Fibroblast of villous mesenchyme (primary cell): ENCODE data around the gene SH3D21. TPM values are rescaled to one million over a fixed set of nuclear protein-coding genes. Genes with fewer than 3 reads are reported as not detected.

Source experiments
- DNase-seq: peaks from one replicate; pipeline ENCODE4 v3.0.0-alpha.2; 2010; ENCODE audit warnings: low read depth
- H3K4me3 ChIP-seq: 2 replicates; pipeline ENCODE4 v1.5.1; 2011; ENCODE audit warnings: low read depth, mild to moderate bottlenecking, low read length
- CTCF ChIP-seq: IDR thresholded peaks from 2 replicates; pipeline ENCODE4 v1.5.1; 2012; ENCODE audit warnings: low read depth, mild to moderate bottlenecking, low read length; ENCODE audit not compliant: insufficient read depth
- total RNA-seq: library from RNA; depleted of rRNA; stranded (reverse); fragments of >200 nt; gene quantifications from 2 replicates; pipeline ENCODE4 v1.2.3, GENCODE V29; 2012

SH3D21 gene
- total RNA-seq, result 3.9 and 5.8 TPM in 2 replicates

DNA sequence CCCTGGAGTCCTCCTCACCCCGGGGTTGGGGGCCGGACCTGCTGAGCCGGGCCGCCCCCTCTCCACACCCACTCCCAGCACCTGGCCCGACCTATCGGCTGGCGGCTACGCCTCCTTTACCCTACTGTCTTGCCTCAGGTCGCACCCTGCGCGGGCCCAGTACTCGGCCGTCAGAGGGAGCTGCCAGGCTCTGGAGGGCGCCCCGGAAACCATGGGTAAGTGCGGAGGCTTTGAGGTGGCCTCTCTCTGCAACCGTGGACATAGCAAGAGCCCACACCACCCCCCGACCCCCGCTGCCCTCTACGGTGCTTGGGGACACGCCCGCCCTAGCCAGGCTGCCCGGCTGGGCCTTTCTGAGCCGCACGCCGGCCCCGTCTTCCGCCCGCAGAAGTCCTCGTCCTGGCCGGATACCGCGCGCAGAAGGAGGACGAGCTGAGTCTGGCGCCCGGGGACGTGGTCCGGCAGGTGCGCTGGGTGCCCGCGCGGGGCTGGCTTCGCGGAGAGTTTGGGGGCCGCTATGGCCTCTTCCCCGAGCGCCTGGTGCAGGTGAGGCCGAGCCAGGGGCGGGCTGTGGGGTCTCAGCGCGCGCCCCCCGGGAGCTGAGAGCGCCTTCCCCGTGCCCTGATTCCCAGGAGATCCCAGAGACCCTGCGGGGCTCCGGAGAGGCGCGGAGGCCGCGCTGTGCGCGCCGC, at the start of gene SH3D21:
Gene SH3D21 (plus strand): TSS at position 159 of the 692 bp plus-strand sequence. CDS start 53 bp downstream, at position 212.
- TF ChIP-seq CTCF, result no peak
- no peak for DNase-seq
- H3K4me3 ChIP-seq, result peak within 1 kb of the TSS; percentile 63

- TF ChIP-seq CTCF, result no peak
- no peak overlapping the region for H3K4me3 ChIP-seq
- no peak for DNase-seq
Observed at GRCh38 chr1:36256558-36257374, 49.4 kb upstream of the SH3D21 start.

- no peak for DNase-seq
- H3K4me3 ChIP-seq, result no peak overlapping the region
Observed at GRCh38 chr1:36257375-36257767, 48.8 kb upstream of the SH3D21 start.

DNA sequence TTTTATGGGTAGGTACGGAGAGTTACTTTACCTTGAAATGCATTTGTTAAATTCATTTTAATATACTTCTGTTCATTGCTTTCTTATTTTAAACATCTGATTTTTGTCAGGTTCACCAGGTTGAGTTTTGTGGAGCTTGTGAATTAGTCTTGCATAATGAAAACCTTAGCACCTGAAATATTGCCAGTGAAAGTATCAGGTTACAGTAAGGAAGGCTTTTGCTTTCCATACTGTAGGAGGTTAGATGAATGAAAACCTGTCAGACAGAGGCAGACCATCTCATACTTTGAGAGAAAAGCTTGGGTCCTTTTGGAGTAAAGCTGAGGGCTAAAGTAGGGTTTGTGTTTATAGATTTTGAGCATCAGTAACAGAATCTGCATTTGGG, 47.2 kb upstream of the SH3D21 start:
- TF ChIP-seq CTCF, result no peak
- DNase-seq, result peak; percentile 30
- H3K4me3 ChIP-seq, result no peak overlapping the region

More at GRCh38 chr1:36257375-36257767, 48.8 kb upstream of the SH3D21 start:
- TF ChIP-seq CTCF, result no peak

DNA sequence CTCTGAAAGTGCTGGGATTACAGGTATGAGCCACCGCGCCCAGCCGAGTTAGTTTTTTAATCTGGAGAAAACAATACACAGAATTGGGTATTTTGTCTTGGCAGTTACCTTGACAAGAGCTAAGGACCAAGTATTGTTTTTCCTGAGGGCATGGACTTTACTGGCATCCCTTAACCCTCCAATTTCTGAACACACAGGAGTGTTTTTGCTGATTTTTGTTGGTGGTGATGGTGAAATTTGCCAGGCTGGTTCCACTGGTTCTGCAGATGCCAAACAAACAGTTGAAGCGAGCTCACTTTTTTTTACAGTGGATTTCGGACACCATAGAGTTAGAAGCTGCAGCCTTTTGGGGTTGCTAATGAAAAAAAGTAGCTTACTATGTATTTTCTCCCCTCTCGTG, 37.2 kb upstream of the SH3D21 start:
- no peak overlapping the region for H3K4me3 ChIP-seq
- no peak for TF ChIP-seq CTCF
- no peak for DNase-seq

DNA sequence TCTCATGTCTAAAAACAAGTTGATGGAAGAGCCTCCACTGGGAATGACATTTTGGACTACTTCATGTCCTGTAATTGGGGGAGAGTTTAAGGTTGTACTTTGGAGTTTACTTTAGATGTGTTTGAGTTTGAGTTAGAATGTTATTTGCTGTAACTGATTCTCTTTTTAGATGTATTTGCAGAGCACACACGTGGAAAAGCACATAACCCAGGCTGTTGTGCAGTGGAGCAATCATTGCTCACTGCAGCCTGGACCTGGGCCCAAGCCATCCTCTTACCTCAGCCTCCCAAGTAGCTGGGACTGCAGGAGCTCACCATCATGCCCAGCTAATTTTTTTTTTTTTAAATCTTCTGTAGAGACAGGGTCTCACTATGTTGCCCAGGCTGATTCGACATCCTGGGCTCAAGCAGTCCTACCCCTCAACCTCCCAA, 36.7 kb upstream of the SH3D21 start:
- no peak overlapping the region for H3K4me3 ChIP-seq
- TF ChIP-seq CTCF, result no peak
- no peak for DNase-seq

- no peak for DNase-seq
- TF ChIP-seq CTCF, result no peak
Observed at GRCh38 chr1:36273024-36273423, 33.1 kb upstream of the SH3D21 start.

More at GRCh38 chr1:36273024-36273423, 33.1 kb upstream of the SH3D21 start:
- H3K4me3 ChIP-seq, result no peak overlapping the region
